ENCODE measurements around the gene ABHD17C.

DNA sequence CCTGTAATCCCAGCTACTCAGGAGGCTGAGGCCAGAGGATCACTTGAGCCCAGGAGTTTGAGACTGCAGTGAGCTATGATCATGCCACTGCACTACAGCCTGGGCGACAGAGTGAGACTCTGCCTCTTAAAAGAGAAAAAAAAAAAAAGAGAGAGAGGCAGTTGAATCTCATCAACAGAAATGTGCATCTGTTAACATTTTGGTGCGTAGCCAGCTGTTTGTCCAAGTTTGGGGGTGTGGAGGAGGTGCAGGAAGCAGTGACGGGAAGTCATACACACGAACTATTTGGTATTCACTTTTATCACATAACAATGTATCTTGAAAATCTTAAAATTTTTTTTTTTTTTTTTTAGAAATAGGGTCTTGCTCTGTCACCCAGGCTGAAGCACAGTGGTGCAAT lies 65.8 kb downstream of the ABHD17C start:
- TF ChIP-seq POLR2A (IDR thresholded peaks at IDR 0.05), result no peak
- TF ChIP-seq, protein P1, sequence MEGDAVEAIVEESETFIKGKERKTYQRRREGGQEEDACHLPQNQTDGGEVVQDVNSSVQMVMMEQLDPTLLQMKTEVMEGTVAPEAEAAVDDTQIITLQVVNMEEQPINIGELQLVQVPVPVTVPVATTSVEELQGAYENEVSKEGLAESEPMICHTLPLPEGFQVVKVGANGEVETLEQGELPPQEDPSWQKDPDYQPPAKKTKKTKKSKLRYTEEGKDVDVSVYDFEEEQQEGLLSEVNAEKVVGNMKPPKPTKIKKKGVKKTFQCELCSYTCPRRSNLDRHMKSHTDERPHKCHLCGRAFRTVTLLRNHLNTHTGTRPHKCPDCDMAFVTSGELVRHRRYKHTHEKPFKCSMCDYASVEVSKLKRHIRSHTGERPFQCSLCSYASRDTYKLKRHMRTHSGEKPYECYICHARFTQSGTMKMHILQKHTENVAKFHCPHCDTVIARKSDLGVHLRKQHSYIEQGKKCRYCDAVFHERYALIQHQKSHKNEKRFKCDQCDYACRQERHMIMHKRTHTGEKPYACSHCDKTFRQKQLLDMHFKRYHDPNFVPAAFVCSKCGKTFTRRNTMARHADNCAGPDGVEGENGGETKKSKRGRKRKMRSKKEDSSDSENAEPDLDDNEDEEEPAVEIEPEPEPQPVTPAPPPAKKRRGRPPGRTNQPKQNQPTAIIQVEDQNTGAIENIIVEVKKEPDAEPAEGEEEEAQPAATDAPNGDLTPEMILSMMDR (IDR thresholded peaks at IDR 0.05), result no peak

Measured in uterus (tissue), 2 donors.